ENCODE data around the gene LYL1. TPM values are rescaled to one million over a fixed set of nuclear protein-coding genes. Genes with fewer than 3 reads are reported as not detected.

LYL1 gene
- total RNA-seq, 1 experiment from 2014 or later = 0.24 TPM

- H3K79me2 ChIP-seq (ENCODE audit: low read depth) = no peaks in the 10 kb centered on the region
- no peak overlapping the region for H3K27ac ChIP-seq
- no peak for TF ChIP-seq EZH2 (IDR thresholded peaks at IDR 0.05; ENCODE audit: low read depth)
- no peak for TF ChIP-seq CTCF (conservative IDR thresholded peaks at IDR 0.05)
- H2AFZ ChIP-seq = no peak overlapping the region
- DNase-seq = peak in 1 of 2 experiments; percentile 77
- BruUV-seq (replicated peaks) = no TSS peak
- no peak overlapping the region for H3K4me3 ChIP-seq
- no peaks in the 10 kb centered on the region for H3K9me2 ChIP-seq (ENCODE audit: insufficient read depth)
- H3K4me1 ChIP-seq (replicated peaks; ENCODE audit: insufficient read depth) = peaks cover 37% of the 10 kb centered on the region
- ChIA-PET CTCF (interaction anchor here (0.6 to 1.0 kb wide), 3 partner anchors 62 to 73 kb away, joined by 3 to 5 read pairs (median 3); partner anchors contain the start of gene NACC1), POLR2A (ENCODE audit: unreplicated experiment) (interaction anchor here (0.7 kb wide), 1 partner anchor 265 kb away, joined by 6 read pairs; the partner anchor contains the start of gene JUNB)
- no peaks in the 10 kb centered on the region for H3K9me3 ChIP-seq (ENCODE audit: insufficient read depth, low read depth)
- no peaks in the 10 kb centered on the region for H3K36me3 ChIP-seq (ENCODE audit: low read depth)
- intact Hi-C loops (cut with micrococcal nuclease; ENCODE audit: unreplicated experiment) = loop anchor here (1.0 kb wide), 1 partner anchor 20 kb away; no protein-coding TSS in a partner anchor
- H3K27me3 ChIP-seq (ENCODE audit: insufficient read depth, low read depth) = peaks cover 38% of the 10 kb centered on the region
- no peak overlapping the region for H3K4me2 ChIP-seq
- H4K20me1 ChIP-seq (ENCODE audit: insufficient read depth) = peaks cover 13% of the 10 kb centered on the region
- peaks cover 9% of the 10 kb centered on the region; the same call in 1 of the 2 replicates for H3F3A ChIP-seq (ENCODE audit: insufficient read depth, low read depth)
Measured at GRCh38 chr19:13056052-13056660, 46.5 kb downstream of the LYL1 start.

DNA sequence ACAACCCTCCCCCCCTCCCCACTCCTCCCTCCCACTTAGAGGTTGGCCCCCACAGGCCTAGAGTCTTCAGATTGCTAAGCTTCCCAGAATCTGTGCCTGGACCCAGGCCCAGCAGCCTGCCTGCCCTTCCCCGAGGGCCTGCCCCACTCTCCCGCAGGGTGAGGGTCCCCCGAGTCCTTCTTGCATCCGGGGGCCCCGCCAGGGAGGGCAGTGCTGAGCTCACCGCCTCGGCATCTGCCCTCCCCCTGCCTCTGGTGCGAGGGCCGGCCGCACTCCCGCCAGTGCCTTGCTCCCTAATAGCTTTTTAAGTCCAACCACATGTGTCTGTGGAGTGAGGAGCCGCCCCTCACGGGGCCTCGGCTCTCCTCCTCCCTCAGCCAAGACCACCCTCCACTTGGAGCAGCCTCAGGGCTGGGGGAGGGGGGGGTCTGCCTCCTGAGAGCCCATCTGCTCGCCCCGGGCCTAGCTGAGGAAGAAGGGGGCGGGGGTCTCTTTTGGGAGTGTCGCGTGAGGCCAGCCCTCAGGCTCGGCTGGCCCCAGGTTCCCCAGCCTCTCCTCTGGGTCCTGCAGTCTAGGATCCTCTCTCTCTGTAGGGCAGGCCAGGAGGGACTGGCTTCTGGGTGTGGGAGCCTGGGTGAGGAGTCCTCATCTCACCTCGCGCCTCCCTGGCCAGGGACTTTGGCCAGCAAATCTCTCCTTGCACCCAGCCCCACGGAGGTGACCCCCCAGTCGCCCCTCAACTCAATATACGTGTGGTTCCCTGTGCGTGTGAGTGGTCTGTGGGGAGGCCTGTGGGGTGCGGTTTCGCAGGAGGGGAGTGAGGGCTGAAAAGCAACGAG is 47.2 kb downstream of the LYL1 start:
- H3K9me3 ChIP-seq (ENCODE audit: insufficient read depth, low read depth) = no peaks in the 10 kb centered on the region
- intact Hi-C loops (cut with micrococcal nuclease; ENCODE audit: unreplicated experiment) = loop anchor here (1.0 kb wide), 1 partner anchor 19 kb away; no protein-coding TSS in a partner anchor
- TF ChIP-seq CTCF (conservative IDR thresholded peaks at IDR 0.05) (no peak), EZH2 (IDR thresholded peaks at IDR 0.05; ENCODE audit: low read depth) (no peak)
- H4K20me1 ChIP-seq (ENCODE audit: insufficient read depth) = peaks cover 20% of the 10 kb centered on the region
- no peaks in the 10 kb centered on the region for H3K79me2 ChIP-seq (ENCODE audit: low read depth)
- POLR2A ChIA-PET (ENCODE audit: unreplicated experiment) = interaction anchor here (0.6 to 0.7 kb wide), 6 partner anchors 39 to 1233 kb away, joined by 3 to 6 read pairs (median 4); no protein-coding TSS in a partner anchor
- no peak overlapping the region for H3K27ac ChIP-seq
- BruUV-seq (replicated peaks) = TSS peak; percentile 93
- H3K27me3 ChIP-seq (ENCODE audit: insufficient read depth, low read depth) = peaks cover 34% of the 10 kb centered on the region
- H3K4me2 ChIP-seq = no peak overlapping the region
- H3K4me1 ChIP-seq (replicated peaks; ENCODE audit: insufficient read depth) = peaks cover 40% of the 10 kb centered on the region
- CTCF ChIA-PET = interaction anchor here (0.7 to 1.0 kb wide), 4 partner anchors 22 to 72 kb away, joined by 3 to 4 read pairs (median 3); partner anchors contain the start of gene NACC1
- H3K36me3 ChIP-seq (ENCODE audit: low read depth) = no peaks in the 10 kb centered on the region
- H2AFZ ChIP-seq = no peak overlapping the region
- H3K9me2 ChIP-seq (ENCODE audit: insufficient read depth) = no peaks in the 10 kb centered on the region
- H3K4me3 ChIP-seq = no peak overlapping the region
- DNase-seq = peak in 1 of 2 experiments; percentile 66
- peaks cover 12% of the 10 kb centered on the region; the same call in 1 of the 2 replicates for H3F3A ChIP-seq (ENCODE audit: insufficient read depth, low read depth)

- peak overlapping the region; percentile 56; the same call in 1 of the 2 replicates for H3K4me2 ChIP-seq
Measured at GRCh38 chr19:13054626-13055212, 47.9 kb downstream of the LYL1 start.

More at GRCh38 chr19:13054626-13055212, 47.9 kb downstream of the LYL1 start:
- no peak for DNase-seq
- ChIA-PET POLR2A (ENCODE audit: unreplicated experiment) (interaction anchor here (0.6 to 1.3 kb wide), 7 partner anchors 10 to 1234 kb away, joined by 3 to 9 read pairs (median 4); no protein-coding TSS in a partner anchor), CTCF (interaction anchor here (0.7 to 1.4 kb wide), 2 partner anchors 21 kb away, joined by 4 to 7 read pairs; no protein-coding TSS in a partner anchor)
- Histone ChIP-seq H3K4me1 (replicated peaks; ENCODE audit: insufficient read depth) (peaks cover 41% of the 10 kb centered on the region), H3F3A (ENCODE audit: insufficient read depth, low read depth) (peaks cover 12% of the 10 kb centered on the region; the same call in 1 of the 2 replicates), H3K9me3 (ENCODE audit: insufficient read depth, low read depth) (no peaks in the 10 kb centered on the region), H3K27me3 (ENCODE audit: insufficient read depth, low read depth) (peaks cover 34% of the 10 kb centered on the region), H3K4me3 (no peak overlapping the region), H3K36me3 (ENCODE audit: low read depth) (no peaks in the 10 kb centered on the region), H2AFZ (no peak overlapping the region), H4K20me1 (ENCODE audit: insufficient read depth) (peaks cover 27% of the 10 kb centered on the region), H3K27ac (no peak overlapping the region), H3K79me2 (ENCODE audit: low read depth) (no peaks in the 10 kb centered on the region), H3K9me2 (ENCODE audit: insufficient read depth) (no peaks in the 10 kb centered on the region)
- TSS peak; percentile 33 for BruUV-seq (replicated peaks)
- TF ChIP-seq EZH2 (IDR thresholded peaks at IDR 0.05; ENCODE audit: low read depth) (no peak), CTCF (conservative IDR thresholded peaks at IDR 0.05) (no peak)
- intact Hi-C loops (cut with micrococcal nuclease; ENCODE audit: unreplicated experiment) = loop anchor here (5.0 kb wide), 1 partner anchor 103 kb away; no protein-coding TSS in a partner anchor
